Keratinocyte (primary cell): ENCODE data around the gene THOC5.

Source experiments
- EZH2 ChIP-seq: IDR thresholded peaks from one replicate; pipeline ENCODE4 v1.6.1; 2012; ENCODE audit warnings: inconsistent platforms, mild to moderate bottlenecking, low read length, moderate library complexity
- TF ChIP-seq, protein P1 (sequence below), 3 experiments: IDR thresholded peaks in 1 of 3; conservative IDR thresholded peaks in 1 of 3; optimal IDR thresholded peaks in 1 of 3; 2 replicates in 2 of 3; 3 replicates in 1 of 3; pipeline versions ENCODE3 to v1.5.1; 2011; ENCODE audit warnings: low read length in 3 of 3, mild to moderate bottlenecking in 3 of 3, moderate library complexity in 2 of 3, control low read depth in 1 of 3, inconsistent platforms in 1 of 3; ENCODE audit not compliant: insufficient read depth in 2 of 3; ENCODE audit errors: extremely low read depth in 1 of 3

DNA sequence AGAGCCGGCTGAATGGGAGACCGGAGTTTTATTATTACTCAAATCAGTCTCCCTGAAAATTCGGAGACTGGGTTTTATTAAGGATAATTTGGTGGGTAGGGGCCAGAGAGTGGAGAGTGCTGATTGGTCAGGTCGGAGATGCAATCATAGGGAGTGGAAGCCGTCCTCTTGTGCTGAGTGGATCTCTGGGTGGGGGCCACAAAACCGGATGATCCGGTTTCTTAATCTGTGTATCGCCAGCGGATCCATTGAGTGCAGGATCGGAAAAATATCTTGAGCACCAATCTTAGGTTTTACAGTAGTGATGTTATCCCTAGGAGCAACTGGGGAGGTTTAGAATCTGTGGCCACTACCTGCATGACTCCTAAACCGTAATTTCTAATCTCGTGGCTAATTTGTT is 28.2 kb upstream of the THOC5 start:
- TF ChIP-seq, protein P1, sequence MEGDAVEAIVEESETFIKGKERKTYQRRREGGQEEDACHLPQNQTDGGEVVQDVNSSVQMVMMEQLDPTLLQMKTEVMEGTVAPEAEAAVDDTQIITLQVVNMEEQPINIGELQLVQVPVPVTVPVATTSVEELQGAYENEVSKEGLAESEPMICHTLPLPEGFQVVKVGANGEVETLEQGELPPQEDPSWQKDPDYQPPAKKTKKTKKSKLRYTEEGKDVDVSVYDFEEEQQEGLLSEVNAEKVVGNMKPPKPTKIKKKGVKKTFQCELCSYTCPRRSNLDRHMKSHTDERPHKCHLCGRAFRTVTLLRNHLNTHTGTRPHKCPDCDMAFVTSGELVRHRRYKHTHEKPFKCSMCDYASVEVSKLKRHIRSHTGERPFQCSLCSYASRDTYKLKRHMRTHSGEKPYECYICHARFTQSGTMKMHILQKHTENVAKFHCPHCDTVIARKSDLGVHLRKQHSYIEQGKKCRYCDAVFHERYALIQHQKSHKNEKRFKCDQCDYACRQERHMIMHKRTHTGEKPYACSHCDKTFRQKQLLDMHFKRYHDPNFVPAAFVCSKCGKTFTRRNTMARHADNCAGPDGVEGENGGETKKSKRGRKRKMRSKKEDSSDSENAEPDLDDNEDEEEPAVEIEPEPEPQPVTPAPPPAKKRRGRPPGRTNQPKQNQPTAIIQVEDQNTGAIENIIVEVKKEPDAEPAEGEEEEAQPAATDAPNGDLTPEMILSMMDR (optimal IDR thresholded peaks at IDR 0.05 in 1 of 3, IDR thresholded peaks at IDR 0.05 in 1 of 3, conservative IDR thresholded peaks at IDR 0.05 in 1 of 3; ENCODE audit: extremely low read depth in 1 of 3, insufficient read depth in 2 of 3, low read length in 3 of 3), result no peak
- TF ChIP-seq EZH2, result no peak
